ENCODE data around the gene NPIPB6. TPM values are rescaled to one million over a fixed set of nuclear protein-coding genes. Genes with fewer than 3 reads are reported as not detected.

NPIPB6 gene
- total and polyA plus RNA-seq, 10 donors, result 0.36 to 12.5 (median 1.2) TPM; not detected in 1

GRCh38 chr16:28297784-28298510 is 65.4 kb downstream of the NPIPB6 start:
- WGBS, 5 donors, result 52 to 60% (median 59%) methylated on average over 11 of the region's 11 CpGs
- no peaks in the 10 kb centered on the region for H3K36me3 ChIP-seq
- H3K4me3 ChIP-seq, result no peak overlapping the region
- no peak for DNase-seq
- peaks cover 2 to 39% (median 11%) of the 10 kb centered on the region in 6 donors for H3K4me1 ChIP-seq
- peaks cover 0 to 23% (median 10%) of the 10 kb centered on the region in 7 donors for H3K27me3 ChIP-seq (replicated peaks in 1 of 7)
- no peak overlapping the region for H3K27ac ChIP-seq
- TF ChIP-seq CTCF (IDR thresholded peaks at IDR 0.05 in 8 of 11, conservative IDR thresholded peaks at IDR 0.05 in 3 of 11) (no peak), POLR2AphosphoS5 (IDR thresholded peaks at IDR 0.05) (no peak), POLR2A (IDR thresholded peaks at IDR 0.05) (no peak)
- intact Hi-C loops (cut with DNase I; ENCODE audit: low total_unique reads), result no loop called here
- no peaks in the 10 kb centered on the region for H3K9me3 ChIP-seq

- 14 to 23% (median 21%) methylated on average over 2 of the region's 2 CpGs for WGBS, 5 donors
- TF ChIP-seq CTCF (IDR thresholded peaks at IDR 0.05 in 8 of 11, conservative IDR thresholded peaks at IDR 0.05 in 3 of 11) (no peak), POLR2A (IDR thresholded peaks at IDR 0.05) (no peak), POLR2AphosphoS5 (IDR thresholded peaks at IDR 0.05) (no peak)
Observed at GRCh38 chr16:28297308-28297707, 66.0 kb downstream of the NPIPB6 start.

DNA sequence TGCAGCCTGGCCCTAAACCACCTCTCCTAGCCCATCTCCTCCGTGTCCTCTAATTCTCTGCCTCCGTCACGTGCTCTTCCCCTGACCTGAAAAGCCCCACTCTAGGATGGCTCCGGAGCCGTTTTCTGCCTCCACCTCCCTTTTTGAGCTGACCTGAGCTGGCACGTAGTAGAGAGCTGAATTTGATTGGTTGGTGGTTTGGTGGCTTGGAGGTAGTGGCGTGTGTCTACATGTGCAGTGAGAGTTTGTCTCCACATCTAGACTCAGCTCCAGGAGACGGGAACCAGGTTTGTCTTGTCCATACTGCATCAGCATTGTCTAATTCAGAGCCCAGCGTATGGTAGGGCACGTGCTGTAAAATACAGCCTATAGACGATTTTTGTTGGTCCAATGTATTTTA is 68.0 kb downstream of the NPIPB6 start:
- Histone ChIP-seq H3K27ac (no peak overlapping the region), H3K9me3 (no peaks in the 10 kb centered on the region), H3K4me3 (no peak overlapping the region), H3K4me1 (peaks cover 5 to 52% (median 20%) of the 10 kb centered on the region in 6 donors), H3K36me3 (no peaks in the 10 kb centered on the region), H3K27me3 (replicated peaks in 1 of 7) (peaks cover 0 to 28% (median 10%) of the 10 kb centered on the region in 7 donors)
- TF ChIP-seq CTCF (IDR thresholded peaks at IDR 0.05 in 8 of 11, conservative IDR thresholded peaks at IDR 0.05 in 3 of 11) (no peak), POLR2AphosphoS5 (IDR thresholded peaks at IDR 0.05) (no peak), POLR2A (IDR thresholded peaks at IDR 0.05) (no peak)
- WGBS, 5 donors, result 86 to 93% (median 87%) methylated on average over 11 of the region's 11 CpGs
- no peak for DNase-seq
- intact Hi-C loops (cut with DNase I; ENCODE audit: low total_unique reads), result no loop called here

More at GRCh38 chr16:28297308-28297707, 66.0 kb downstream of the NPIPB6 start:
- no peak for DNase-seq
- peaks cover 0 to 28% (median 10%) of the 10 kb centered on the region in 7 donors for H3K27me3 ChIP-seq (replicated peaks in 1 of 7)
- no peak overlapping the region for H3K27ac ChIP-seq
- no peak overlapping the region for H3K4me3 ChIP-seq
- H3K9me3 ChIP-seq, result no peaks in the 10 kb centered on the region
- H3K4me1 ChIP-seq, result peaks cover 2 to 44% (median 15%) of the 10 kb centered on the region in 6 donors
- intact Hi-C loops (cut with DNase I; ENCODE audit: low total_unique reads), result no loop called here
- H3K36me3 ChIP-seq, result no peaks in the 10 kb centered on the region

DNA sequence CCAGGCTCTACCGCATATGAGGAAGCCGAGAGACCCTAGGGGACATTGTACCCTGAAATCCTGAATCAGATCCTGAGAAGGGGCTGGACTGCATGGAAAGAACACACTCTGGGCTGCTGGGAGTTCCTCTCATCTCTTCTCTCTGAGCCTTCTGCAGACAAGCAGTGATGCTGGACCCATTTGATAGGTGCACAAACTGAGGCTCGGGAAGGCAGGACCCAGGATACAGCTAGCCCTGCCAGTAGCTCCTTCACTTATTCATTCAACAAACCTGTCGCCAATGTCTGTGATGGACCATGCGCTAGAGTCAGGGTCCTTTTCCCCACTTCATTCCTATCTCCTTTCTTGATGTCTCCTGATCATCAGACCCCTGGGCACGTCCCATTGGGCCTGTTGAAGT is 69.1 kb downstream of the NPIPB6 start:
- WGBS, 5 donors, result 75 to 90% (median 90%) methylated on average over 5 to 6 of the region's 6 CpGs
- H3K36me3 ChIP-seq, result no peaks in the 10 kb centered on the region

More for the DNA sequence above, 69.1 kb downstream of the NPIPB6 start:
- H3K9me3 ChIP-seq, result no peaks in the 10 kb centered on the region
- H3K4me3 ChIP-seq, result peak overlapping the region in 1 of 8 donors; percentile 79
- peaks cover 0 to 28% (median 10%) of the 10 kb centered on the region in 7 donors for H3K27me3 ChIP-seq (replicated peaks in 1 of 7)
- peaks cover 5 to 53% (median 21%) of the 10 kb centered on the region in 6 donors for H3K4me1 ChIP-seq
- H3K27ac ChIP-seq, result no peak overlapping the region
- TF ChIP-seq CTCF (IDR thresholded peaks at IDR 0.05 in 8 of 11, conservative IDR thresholded peaks at IDR 0.05 in 3 of 11) (no peak), POLR2A (IDR thresholded peaks at IDR 0.05) (no peak), POLR2AphosphoS5 (IDR thresholded peaks at IDR 0.05) (no peak)
- no peak for DNase-seq
- intact Hi-C loops (cut with DNase I; ENCODE audit: low total_unique reads), result no loop called here

Measured in spleen (tissue), 11 donors.